Measurements from ENCODE around the gene INSR. TPM values are rescaled to one million over a fixed set of nuclear protein-coding genes. Genes with fewer than 3 reads are reported as not detected.

Gene INSR
- total RNA-seq, result 1 to 10 TPM in 2 of 3 donors, under 1 TPM in 1; 0.50 to 4.9 (median 2.0) TPM
- total RNA-seq (2013), result 2.6 TPM

DNA sequence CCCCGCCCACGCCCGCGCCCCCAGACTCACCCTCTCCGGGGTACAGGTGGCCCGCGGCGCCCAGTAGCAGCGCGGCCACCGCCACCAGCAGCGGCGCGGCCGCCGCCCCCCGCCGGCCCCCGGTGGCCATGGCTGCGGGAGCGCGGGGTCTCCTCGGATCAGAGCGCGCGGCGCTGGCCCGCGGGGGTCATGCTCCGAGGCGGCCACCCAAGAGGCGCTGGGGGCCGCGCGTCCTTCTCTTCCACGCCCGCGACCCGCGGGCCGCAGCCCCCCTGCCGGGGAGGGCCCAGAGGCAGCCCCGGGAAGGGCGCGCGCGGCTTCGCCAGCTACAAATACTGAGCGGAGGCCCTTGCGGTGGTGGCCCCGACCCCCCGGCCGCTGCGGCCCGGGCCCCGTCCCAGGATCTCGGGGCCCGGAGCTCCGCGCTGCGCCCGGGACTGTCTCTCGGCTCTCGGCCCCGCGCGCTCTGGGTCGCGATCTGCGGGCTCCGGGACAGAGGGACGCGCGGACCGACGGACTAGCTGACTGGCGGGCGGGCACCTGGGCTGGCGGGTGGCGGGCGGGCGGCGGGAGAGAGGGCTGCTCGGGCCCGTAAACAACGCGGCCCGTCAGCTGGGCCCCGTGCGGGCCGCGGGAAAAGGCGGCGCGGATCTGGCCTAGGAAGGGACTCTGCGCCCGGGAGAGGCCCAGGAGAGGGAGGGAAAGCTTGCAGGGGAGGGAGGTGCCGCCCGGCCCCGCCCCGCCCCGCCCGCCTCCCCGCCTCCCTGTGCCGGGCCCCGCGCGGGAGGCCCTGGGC is at the start of gene INSR:
Gene INSR (minus strand): TSS at position 653 of the 796 bp plus-strand sequence. CDS start 523 bp downstream, at position 130.
- TF ChIP-seq, protein P1, sequence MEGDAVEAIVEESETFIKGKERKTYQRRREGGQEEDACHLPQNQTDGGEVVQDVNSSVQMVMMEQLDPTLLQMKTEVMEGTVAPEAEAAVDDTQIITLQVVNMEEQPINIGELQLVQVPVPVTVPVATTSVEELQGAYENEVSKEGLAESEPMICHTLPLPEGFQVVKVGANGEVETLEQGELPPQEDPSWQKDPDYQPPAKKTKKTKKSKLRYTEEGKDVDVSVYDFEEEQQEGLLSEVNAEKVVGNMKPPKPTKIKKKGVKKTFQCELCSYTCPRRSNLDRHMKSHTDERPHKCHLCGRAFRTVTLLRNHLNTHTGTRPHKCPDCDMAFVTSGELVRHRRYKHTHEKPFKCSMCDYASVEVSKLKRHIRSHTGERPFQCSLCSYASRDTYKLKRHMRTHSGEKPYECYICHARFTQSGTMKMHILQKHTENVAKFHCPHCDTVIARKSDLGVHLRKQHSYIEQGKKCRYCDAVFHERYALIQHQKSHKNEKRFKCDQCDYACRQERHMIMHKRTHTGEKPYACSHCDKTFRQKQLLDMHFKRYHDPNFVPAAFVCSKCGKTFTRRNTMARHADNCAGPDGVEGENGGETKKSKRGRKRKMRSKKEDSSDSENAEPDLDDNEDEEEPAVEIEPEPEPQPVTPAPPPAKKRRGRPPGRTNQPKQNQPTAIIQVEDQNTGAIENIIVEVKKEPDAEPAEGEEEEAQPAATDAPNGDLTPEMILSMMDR (IDR thresholded peaks at IDR 0.05), result no peak
- H3K4me1 Mint-ChIP-seq, result peaks cover 0 to 9% of the 10 kb centered on the region in 2 donors
- H3K4me3 ChIP-seq (ENCODE audit: low read length), result peak within 1 kb of the TSS; percentile 32
- no peaks in the 10 kb centered on the region for H3K9me3 ChIP-seq (ENCODE audit: control insufficient read depth, insufficient read depth, low read length)
- H3K27me3 Mint-ChIP-seq (ENCODE audit: low read depth in 2 of 2), result peaks cover 31 to 32% of the 10 kb centered on the region in 2 donors
- no peak within 1 kb of the TSS for H3K27ac Mint-ChIP-seq
- no peaks in the 10 kb centered on the region for H3K9me3 Mint-ChIP-seq
- DNase-seq (peak; percentile 16 to 44), ATAC-seq (peak; percentile 57 to 71 (median 70))
- H3K27ac ChIP-seq (ENCODE audit: low read length), result no peak within 1 kb of the TSS
- peaks cover 6% of the 10 kb centered on the region for H3K4me1 ChIP-seq (ENCODE audit: control insufficient read depth, insufficient read depth, low read length)
- no peaks in the 10 kb centered on the region for H3K36me3 ChIP-seq (ENCODE audit: control insufficient read depth, insufficient read depth, low read length)
- intact Hi-C loops (cut with micrococcal nuclease), result no loop called here
- under 1% methylated on average over 108 of the region's 108 CpGs for WGBS (ENCODE audit: insufficient coverage)
- H3K27me3 ChIP-seq (ENCODE audit: control insufficient read depth, insufficient read depth, low read length), result peaks cover 6% of the 10 kb centered on the region
- no peaks in the 10 kb centered on the region for H3K36me3 Mint-ChIP-seq
- H3K4me3 Mint-ChIP-seq, result peak within 1 kb of the TSS; percentile 73

DNA sequence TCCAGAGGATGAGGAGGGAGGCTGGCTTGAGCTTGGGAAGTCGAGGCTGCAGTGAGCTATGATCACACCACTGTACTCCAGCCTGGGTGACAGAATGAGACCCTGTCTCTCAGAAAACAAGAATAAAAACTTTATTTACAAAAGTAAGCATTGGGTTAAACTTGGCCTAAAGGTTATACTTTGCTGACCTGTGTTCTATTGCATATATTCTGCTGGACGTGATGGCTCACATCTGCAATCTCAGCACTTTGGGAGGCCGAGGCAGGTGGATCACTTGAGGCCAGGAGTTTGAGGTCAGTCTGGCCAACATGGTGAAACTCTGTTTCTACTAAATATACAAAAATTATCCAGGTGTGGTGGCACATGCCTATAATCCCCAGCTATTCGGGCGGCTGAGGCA is 47.9 kb upstream of the INSR start:
- TF ChIP-seq, protein P1 (IDR thresholded peaks at IDR 0.05), result no peak
- no peak for ATAC-seq
- Histone ChIP-seq H3K27me3 (ENCODE audit: control insufficient read depth, insufficient read depth, low read length) (no peaks in the 10 kb centered on the region), H3K9me3 (ENCODE audit: control insufficient read depth, insufficient read depth, low read length) (no peaks in the 10 kb centered on the region), H3K36me3 (ENCODE audit: control insufficient read depth, insufficient read depth, low read length) (no peaks in the 10 kb centered on the region), H3K4me1 (ENCODE audit: control insufficient read depth, insufficient read depth, low read length) (peaks cover 68% of the 10 kb centered on the region), H3K4me3 (ENCODE audit: low read length) (no peak overlapping the region), H3K27ac (ENCODE audit: low read length) (no peak overlapping the region)
- Mint-ChIP-seq H3K4me1 (peaks cover 40 to 52% of the 10 kb centered on the region in 2 donors), H3K27me3 (ENCODE audit: low read depth in 2 of 2) (no peaks in the 10 kb centered on the region), H3K4me3 (no peak overlapping the region), H3K36me3 (no peaks in the 10 kb centered on the region), H3K9me3 (no peaks in the 10 kb centered on the region), H3K27ac (no peak overlapping the region)
- intact Hi-C loops (cut with micrococcal nuclease), result no loop called here
- DNase-seq, result no peak
- 91% methylated on average over 5 of the region's 5 CpGs for WGBS (ENCODE audit: insufficient coverage)

DNA sequence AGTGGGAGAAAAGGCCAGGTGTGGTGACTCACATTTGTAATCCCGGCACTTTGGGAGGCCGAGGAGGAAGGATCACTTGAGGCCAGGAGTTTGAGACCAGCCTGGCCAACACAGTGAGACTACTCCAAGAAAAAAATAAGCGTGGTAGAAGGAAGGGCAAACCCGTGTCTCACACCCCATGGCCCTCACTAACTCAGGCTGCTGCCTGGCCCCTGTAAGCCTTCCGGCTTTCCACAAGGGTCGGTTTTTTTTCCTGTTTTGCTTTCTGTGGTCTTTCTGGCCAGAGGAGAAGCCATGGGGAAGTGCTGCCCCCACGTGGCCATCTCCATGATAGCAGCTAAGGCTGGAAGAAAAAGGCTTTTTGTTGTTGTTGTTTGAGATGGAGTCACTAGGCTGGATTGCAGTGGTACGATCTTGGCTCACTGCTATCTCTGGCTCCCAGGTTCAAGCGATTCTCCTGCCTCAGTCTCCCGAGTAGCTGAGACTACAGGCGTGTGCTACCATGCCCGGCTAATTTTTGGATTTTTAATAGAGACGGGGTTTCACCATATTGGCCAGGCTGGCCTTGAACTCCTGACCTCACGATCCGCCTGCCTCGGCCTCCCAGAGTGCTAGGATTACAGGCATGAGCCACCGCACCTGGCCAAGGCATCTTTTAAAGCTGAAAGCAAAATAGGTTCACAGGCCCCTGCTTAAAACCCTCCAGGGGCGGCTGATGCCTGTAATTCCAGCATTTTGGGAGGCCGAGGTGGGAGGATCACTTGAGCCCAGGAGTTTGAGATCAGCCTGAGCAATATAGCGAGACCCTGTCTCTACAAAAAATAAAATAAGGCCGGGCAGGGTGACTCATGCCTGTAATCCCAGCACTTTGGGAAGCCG is 47.0 kb upstream of the INSR start:
- Mint-ChIP-seq H3K27ac (peak overlapping the region; percentile 23 to 76), H3K36me3 (no peaks in the 10 kb centered on the region), H3K27me3 (ENCODE audit: low read depth in 2 of 2) (no peaks in the 10 kb centered on the region), H3K9me3 (no peaks in the 10 kb centered on the region), H3K4me3 (peak overlapping the region; percentile 45), H3K4me1 (peaks cover 41 to 49% of the 10 kb centered on the region in 2 donors)
- H3K36me3 ChIP-seq (ENCODE audit: control insufficient read depth, insufficient read depth, low read length), result no peaks in the 10 kb centered on the region
- TF ChIP-seq, protein P1 (IDR thresholded peaks at IDR 0.05), result peak; percentile 86
- peak; percentile 59 to 66 (median 65) for ATAC-seq
- no peaks in the 10 kb centered on the region for H3K9me3 ChIP-seq (ENCODE audit: control insufficient read depth, insufficient read depth, low read length)
- no peak overlapping the region for H3K4me3 ChIP-seq (ENCODE audit: low read length)
- intact Hi-C loops (cut with micrococcal nuclease), result loop anchor here (1.0 kb wide), 2 partner anchors 192 to 239 kb away; no protein-coding TSS in a partner anchor
- 45% methylated on average over 22 of the region's 22 CpGs for WGBS (ENCODE audit: insufficient coverage)
- no peak overlapping the region for H3K27ac ChIP-seq (ENCODE audit: low read length)
- H3K27me3 ChIP-seq (ENCODE audit: control insufficient read depth, insufficient read depth, low read length), result no peaks in the 10 kb centered on the region
- peak; percentile 86 to 90 for DNase-seq
- H3K4me1 ChIP-seq (ENCODE audit: control insufficient read depth, insufficient read depth, low read length), result peaks cover 68% of the 10 kb centered on the region

Data from natural killer cell (primary cell).